Activated gamma-delta T cell treated with Interleukin-2 at 50 U/mL for 16 hours (primary cell): Measurements from ENCODE around the gene DCDC2B.

Experiments
- DNase-seq: peaks from one replicate; pipeline ENCODE4 v3.0.0-alpha.2; 2020

DCDC2B gene

DNA sequence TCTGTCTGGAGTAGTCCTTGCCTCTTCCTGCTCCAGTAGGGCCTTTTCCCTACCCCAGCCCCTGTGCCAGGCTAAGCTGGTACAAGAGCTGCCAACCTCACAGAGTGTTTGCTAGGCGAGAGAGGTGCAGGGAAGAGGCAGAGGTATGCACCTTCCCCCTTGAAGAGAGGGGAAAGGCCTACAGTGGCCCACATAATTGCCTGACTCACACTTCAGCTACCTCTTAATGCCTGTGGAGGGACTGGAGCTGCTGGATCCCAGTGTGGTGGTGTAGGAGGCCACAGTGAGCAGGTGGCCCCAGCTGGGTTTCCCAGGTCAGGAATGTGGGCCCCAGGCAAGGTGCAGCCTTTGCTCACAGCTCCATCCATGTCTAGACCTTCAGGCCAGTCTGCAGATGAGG, 11.8 kb upstream of the DCDC2B start:
- no peak for DNase-seq

DNA sequence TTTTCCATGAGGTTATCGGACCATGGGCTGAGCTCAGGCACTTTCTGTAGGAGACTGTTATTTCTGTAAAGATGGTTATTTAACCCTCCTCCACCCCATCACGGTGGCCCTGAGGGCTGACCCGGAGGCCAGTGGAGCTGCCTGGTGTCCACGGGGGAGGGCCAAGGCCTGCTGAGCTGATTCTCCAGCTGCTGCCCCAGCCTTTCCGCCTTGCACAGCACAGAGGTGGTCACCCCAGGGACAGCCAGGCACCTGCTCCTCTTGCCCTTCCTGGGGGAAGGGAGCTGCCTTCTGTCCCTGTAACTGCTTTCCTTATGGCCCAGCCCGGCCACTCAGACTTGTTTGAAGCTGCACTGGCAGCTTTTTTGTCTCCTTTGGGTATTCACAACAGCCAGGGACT, 11.1 kb upstream of the DCDC2B start:
- DNase-seq: no peak

DNA sequence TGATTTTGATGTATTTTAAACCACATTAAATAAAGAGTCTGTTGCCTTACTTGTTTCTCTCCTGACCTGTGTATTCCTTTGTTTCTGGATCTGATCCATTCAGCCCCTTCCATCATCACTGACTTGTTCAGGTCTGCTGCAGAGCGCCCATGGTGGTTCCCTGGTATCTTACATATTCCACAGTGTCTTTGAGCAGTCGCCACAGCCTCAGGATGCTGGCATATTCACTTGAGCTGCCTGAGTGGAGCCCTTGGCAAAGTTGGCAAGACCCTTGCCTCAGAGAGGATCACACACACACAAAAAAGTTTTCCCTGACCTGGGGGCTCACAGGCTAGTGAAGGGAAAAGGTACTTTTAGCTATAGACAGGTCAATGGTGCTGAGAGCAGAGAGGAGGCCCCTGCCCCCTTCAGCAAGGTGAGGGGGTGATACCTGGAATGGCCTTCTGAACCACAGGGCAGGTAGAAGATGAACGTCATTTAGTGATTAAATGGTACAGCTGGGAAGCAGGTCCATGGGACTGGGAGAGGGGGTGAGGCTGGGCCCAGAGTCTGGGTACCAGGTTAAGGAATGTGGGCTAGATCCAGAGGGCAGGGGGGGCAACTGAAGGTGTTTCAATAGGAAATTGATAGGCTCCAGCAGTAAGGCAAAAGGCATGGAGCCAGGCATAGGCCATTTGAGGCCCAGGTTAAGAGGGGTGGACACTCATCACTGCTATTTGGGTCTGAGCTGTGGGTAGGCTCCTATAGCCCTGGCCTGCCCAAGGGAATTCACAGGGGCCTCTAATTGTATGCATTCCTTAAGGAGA, 10.4 kb upstream of the DCDC2B start:
- no peak for DNase-seq

DNA sequence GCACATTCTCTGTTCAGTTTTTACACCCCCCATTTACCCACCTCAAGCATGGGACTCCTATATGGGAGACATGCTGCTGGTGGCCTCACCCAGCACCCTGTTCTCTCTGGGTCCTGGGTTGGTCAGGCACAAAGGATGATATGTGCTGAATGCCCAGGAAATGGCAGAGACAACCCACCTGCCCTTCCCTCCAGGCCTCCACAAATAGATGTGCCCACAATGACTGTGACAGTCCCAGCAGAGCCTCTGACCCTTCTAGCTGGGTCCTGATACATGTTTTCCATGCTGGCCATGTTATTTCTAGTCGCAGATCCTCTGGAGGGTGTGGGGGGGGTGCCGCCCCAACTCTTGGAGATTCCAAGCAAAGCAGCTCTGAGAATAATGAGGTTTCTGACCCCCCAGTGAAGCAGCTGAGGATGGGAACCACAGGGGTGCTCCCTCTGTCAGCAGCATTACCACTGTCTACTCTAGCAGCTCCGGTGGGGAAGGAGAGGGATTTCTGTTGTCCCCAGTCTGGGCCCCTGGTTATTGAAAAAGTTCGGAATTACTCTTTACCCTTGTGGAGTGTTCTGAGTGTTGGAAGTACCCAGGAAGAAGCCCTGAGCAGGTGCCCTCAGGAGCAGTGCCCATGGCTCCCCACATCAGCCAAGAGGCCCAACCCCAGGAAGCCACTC, 9.7 kb upstream of the DCDC2B start:
- no peak for DNase-seq

DNA sequence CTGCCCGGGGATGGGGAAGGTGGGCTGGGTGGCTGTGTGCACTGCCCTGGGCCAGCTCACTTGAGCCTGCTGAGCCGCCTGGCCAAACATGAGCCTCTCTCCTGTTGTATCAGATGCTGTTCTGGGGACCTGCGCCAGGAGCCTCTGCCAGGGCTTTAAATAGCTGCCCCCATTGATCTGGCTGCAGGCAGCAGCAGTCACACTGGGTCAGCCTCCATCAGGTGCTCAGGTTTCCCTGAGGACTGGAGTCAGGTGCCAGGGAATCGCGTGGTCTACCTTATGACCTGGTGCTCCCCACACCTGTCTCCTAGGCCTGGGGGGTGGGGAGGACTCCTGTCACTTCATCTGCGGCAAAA, 9.2 kb upstream of the DCDC2B start:
- DNase-seq: no peak

DNA sequence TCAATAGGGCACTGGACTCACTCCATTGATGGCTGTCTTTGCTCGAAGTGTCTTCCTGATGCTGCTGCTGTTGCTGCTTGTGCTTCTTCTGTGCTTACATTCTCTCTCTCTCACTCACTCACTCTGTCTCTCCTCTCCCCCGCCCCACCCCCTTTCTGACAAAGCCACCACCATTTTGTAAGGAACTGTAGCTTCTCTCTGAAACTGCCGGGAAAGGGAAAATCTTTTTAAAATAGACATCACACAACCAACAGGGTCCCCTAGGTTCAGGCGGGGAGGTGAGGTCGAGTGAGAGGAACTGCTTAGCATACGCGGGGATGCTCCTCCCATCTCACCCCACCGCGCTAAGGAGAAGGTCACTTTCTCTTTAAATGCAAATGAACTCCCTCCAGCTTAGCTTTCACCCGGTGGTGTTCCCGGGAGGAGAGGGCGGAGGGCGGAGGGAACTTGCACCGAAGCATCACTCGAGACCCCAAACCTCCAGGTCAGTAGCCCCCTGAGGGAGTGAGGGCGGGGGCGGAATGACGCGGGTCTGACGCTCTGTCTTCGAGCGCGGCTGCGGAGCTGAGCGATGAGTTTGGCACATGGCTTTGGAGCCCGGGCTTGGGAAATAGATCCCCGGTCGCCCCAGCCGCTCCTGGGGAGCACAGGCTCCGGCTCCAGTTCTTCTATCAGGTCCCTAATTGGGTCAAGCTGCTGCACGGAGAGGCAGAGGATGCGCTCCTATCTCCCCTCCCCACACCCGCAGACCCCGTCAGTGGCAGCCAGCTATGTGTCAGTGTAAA, 8.5 kb upstream of the DCDC2B start, which contains the start of gene CCDC28B:
CCDC28B (plus strand) TSS at position 370 of the 785 bp plus-strand sequence. CDS start 1,341 bp downstream, outside the sequence.
- peak; percentile 40 for DNase-seq

DNA sequence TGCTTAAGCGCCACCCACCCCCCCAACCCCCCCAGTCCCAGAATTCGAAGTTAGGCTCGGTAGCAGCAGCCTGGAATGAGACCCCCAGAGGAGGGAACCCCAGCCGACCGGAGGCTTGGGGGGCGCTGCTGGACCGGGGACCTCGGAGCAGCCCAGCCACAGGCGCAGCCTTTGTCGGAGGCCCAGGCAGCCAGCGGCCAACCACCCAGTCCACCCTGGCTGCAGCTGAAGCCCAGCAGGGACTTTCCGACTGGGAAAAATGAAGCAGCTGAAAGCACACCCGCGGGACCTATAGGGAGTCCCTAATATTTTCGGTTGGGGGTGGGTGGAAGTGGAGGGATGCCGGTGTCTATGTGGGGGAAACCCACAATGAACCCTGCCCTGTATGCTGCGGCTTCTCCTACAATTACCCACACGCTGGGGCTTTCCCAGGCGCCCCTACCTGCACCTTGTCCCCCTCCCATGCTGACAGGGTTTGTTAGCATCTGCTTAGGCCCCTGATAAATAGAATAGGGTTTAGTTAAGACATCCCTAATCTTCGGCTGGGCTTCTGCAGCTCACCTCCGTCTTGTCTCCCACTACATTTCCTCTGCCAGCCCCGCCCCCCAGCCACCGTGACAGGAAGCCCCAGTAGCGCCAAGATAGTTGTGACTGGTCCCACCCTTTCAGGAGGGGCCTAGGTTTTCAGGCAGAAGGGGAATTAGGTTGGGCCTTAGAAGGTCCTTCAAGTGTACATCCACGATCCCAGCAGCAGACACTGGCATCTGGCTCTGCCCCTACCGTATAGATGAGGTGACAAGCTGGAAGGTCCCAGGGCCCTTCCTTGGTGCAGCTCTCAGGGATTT, 7.7 kb upstream of the DCDC2B start:
- DNase-seq: peak; percentile 80

DNA sequence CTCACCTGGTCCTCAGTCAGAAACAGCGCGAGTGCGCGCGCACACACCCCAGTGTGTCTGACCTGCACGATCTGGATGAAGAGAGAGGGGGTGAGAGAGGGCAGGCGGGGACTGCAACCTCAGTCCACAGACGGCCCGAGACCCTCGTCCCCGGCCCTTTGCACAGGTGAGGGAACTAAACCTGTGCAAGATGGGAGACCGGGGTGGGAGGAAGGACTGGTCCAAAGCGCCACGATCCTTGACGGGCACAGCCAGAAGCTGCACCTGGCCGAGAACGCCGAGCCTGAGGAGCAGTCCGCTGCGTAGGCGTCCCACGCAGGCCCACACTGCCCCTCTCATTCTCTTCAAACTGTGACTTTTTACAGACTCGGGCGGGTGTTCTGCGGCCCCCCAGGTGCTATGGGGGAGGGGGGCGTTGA, 3.9 kb upstream of the DCDC2B start:
- DNase-seq: no peak

DNA sequence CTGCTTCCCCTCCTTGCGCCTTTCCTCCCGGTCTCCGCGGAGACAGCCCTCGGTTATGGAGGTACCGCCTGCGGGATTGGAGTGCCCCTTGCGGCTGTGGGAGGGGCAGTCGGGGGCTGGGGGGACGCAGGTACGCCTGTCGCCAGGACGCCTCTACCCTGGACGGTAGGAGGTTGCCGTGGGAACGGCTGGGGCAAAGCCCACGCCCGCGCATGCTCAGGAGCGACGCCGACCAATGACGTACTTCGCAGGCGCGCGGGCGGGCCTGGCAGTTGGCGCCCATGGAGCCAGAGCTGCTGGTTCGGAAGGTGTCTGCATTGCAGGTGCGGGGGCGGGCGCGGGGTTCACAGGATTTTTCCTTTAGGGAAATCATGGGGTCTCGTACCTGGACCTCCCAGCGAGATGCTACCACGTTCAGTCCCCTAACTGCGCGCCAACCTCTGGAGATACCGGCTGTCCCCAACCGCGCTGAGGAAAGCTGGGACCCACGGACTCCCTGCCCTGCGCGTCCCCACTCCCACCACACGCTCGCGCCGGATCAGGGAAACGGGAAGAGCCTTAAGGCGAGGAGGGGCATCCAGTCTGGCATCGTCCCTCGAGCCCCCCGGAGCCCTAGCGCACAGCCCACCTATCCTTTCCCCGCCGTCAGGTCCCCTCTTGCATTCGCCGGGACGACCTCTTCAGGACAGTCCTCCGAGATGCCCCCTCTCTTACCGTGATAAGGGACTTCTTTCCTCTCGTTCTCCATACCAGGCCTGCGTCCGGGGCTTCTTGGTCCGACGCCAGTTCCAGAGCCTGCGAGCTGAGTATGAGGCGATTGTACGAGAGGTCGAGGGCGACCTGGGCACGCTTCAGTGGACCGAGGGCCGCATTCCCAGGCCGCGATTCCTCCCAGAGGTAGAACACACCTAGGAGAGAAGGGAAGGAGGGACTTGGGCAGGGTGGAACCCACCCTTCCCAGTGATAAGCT, 3.2 kb upstream of the DCDC2B start, which contains the start of gene IQCC:
IQCC (plus strand) TSS at position 271 of the 970 bp plus-strand sequence; CDS start at position 282, 11 bp downstream.
- peak; percentile 75 for DNase-seq

DNA sequence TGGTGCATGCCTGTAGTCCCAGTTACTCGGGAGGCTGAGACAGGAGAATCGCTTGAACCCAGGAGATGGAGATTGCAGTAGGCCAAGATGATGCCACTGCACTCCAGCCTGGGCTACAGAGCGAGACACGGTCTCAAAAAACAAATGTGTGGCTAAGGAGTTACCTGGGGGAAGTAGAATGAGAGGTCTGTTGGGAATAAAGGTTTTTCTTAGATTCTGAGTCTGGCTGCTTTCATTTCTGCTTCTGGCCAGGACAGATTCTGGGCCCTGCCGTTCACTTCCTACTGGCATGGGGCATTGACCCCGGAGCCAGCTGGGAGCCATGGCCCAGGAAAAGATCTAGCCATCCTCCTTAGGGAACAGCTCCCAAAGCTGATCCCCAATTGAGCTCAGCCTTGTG, 420 bp upstream of the DCDC2B start:
- DNase-seq: no peak

DNA sequence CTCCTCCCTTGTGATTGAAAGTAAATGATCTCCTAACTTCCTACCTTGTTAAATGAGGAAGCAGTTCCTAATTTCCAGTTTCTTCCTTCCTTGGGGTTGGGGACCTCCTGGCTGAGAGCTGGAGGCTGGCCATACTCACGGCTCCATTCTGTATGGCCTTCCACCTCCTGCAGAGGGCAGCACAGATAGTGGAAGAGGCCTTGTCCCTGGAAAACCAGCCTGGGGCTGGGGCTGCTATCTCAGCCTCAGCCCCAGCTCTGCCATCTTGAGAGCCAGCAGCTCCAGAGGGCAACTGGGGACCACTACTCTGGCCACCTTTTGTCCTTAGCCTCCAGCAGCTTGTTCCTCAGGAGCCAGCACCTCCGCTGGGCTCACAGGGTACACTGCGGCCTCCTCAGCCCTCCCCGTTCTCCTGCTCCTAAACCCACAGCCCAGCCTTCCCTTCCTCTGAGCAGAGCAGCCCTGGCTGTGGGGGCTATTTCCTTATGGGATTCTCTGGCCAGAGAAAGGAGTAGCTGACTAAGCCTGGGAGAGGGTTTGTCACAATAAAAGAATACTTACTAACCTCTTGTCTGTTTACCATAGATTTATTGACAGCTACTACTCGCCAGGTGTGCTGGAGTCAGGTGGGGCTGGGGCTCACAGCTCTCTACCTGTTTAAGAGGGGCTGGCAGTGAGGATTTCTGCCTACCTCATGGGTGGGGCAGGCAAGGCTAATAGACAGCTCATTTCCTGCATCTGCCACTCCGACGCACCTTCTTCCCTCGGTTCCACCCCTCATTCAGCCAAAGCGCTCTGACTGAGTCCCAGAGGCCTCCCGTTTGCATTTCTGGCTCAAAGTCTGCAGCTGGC, 7.0 kb downstream of the DCDC2B start:
- peak; percentile 48 for DNase-seq

DNA sequence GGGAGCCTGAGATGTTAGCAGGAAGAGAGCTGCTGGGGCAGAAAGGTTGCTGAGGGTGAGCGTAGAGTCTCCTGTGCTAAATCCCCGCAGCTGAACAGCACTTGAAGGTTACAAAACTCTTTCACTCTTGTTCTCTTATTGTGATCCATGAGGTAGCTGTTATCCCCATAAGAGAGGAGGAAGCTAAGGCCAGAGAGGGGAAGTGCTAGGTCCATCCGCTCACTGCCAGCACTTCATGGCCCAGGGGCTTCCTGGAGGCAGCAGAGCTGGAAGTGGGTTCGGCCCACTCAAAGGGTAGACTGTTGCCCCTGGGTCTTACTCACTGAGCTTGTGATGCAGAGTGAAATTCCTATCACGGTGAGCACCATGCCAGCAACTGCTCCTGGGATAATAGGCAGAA, 7.7 kb downstream of the DCDC2B start:
- DNase-seq: no peak

DNA sequence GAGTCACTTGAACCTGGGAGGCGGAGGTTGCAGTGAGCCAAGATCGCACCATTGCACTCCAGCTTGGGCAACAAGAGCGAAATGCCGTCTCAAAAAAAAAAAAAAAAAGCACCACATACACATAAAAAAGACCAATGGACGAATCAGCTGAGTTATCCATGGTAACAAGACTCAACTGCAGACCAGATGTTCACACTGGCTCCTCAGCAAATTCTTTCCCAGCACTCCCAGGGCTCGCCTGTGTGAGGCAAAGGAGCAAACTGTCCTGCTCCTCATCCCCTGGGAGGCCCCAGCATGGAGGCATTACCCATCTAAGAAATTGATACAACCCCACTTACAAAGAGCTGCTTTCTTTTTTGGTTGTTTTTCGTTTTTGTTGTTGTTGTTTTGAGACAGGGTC, 10.1 kb downstream of the DCDC2B start:
- no peak for DNase-seq

DNA sequence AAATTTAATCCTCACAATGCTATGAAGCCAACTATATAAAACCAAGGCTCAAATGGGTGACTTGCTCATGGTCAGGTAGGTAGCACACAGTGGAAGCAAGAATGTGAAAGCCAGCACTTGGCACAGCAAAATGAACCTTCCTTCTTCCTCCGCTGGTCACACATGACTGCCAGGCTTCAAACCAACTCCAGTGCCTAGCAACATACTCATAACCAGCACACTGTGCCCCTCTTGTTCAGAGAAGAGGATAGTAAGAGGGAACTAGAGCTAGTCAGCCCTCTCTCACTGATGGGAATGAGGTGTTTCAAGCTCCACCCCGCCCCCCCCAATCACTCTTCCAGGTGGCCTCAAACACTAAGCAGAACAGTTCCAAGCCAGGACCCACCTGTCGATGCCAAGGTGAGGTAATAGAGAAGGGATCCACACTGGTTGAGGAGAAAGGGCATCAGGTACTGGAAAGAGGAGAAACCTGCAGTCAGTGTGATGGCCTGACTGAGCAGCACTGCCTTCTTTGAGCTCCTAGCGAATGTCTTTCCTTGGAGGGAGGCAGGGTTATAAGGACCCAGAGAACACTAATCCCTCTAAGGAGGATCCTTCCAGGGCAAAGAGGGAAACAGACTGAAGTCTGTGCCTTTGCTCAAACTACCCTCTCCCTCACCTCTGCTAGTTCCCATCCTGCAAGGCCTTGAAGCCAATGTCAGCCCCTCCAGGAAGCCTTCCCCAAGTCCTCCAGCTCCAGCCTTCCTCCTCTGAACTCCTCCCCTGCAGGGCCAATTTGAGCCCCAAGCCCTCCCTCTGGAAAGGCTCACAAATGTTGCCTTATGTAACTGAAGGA, 12.1 kb downstream of the DCDC2B start:
- no peak for DNase-seq

DNA sequence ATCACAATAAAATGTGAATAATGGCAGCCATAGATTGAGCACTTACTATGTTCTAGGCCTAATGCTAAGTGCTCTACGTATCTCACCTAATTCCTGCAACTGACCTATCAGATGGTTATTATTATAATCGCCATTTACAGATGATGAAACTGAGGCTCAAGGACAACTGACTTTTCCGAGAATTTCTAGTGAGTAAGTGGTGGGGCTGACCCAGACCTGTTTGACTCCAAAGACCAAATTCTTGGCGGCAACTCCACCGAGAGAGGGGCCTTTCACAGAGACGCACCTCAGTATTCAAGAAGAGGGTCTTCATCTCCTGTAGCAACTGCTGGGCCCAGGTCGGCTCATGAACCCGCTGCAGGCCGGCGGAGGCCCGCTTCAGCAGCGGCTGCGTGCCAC, 12.7 kb downstream of the DCDC2B start:
- no peak for DNase-seq

DNA sequence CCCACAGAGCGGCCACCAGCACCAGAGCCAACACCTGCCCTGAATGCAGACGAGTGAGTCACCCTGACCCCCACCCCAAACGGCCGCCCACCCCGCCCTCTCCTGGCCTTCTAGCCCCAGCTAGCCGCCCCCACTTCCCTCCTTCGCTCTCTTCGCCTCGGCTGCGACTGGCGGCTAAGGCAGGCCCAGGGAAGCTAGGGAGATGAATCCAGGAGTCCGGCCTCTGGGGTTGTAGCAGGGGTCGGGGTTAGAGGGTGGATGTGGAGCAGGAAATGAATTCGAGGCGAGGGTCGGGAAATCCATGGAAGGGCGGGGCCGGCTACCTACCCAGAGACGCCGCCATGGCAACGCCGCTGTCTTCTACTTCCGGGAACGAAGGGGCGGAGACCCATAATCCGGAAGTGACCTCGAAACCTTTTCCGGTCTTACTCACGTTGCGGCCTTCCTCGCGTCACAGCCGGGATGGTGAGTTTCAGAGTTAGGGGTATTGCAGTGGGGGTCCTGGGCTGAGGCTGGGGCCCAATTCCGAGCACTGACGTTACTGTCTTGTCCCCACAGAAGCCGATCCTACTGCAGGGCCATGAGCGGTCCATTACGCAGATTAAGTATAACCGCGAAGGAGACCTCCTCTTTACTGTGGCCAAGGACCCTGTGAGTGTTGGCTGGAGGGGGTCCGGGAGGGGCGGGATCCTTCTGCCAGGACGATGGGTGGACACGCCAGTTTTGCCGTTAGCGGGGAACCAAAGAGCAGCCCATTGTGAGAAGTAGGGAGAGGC, 13.3 kb downstream of the DCDC2B start, which contains the start of the genes EIF3I and TMEM234:
EIF3I (plus strand) TSS at position 428 of the 776 bp plus-strand sequence; CDS start at position 463, 35 bp downstream.
TMEM234 (minus strand) TSS at position 374 of the 776 bp plus-strand sequence; CDS start at position 343, 31 bp downstream.
- peak; percentile 92 for DNase-seq

DNA sequence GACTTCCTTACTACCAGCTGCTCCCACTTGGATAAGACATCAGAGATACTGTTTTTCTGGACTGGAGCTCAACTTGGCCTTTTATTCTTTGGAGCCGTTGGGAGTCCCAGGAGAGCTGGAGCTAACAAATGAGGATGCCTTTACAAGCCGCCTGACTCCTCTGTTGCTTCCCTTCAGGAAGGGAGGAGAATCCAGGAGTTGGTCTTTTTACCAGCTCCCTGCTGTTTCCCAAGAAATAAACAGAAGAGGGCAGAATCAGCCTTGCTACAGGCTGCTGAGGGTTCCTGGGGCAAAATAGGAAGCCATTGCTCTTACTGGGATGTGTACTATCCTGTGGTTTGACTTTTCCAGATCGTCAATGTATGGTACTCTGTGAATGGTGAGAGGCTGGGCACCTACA, 14.8 kb downstream of the DCDC2B start:
- DNase-seq: no peak

DNA sequence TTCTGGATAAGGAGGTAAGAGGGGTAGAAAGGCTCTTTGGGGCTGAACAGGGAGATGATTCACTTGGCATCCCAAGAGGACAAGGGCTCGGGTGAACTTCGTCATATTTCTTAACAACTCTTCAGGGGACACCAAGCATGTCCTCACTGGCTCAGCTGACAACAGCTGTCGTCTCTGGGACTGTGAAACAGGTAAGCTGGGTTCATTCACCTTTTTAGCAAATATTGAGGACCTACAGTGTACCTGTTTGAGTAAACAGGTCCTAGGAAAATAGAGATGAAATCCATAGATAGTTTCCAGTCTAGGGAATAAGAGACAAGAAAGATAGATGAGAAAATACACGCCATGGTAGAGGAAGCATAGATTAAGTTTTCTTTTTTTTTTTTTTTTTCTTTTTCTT, 15.4 kb downstream of the DCDC2B start:
- DNase-seq: no peak
